ENCODE data around the gene ZNF771.
A peak's percentile ranks its signal among the peaks of the same experiment; 100 is the strongest.
"Not testable (repeated sequence)": the region's sequence is repeated elsewhere in the genome, so short reads cannot be mapped to it uniquely, and the experiment has no call there.

Gene ZNF771

GRCh38 chr16:30376461-30376902 is 30.9 kb upstream of the ZNF771 start:
- no peak for DNase-seq (ENCODE audit: low spot score)

- DNase-seq (ENCODE audit: low spot score), result no peak
Measured at GRCh38 chr16:30377050-30377811, 30.2 kb upstream of the ZNF771 start.

GRCh38 chr16:30377812-30378235 is 29.6 kb upstream of the ZNF771 start:
- DNase-seq (ENCODE audit: low spot score), result peak; percentile 84

- peak; percentile 99 for DNase-seq (ENCODE audit: low spot score)
Measured at GRCh38 chr16:30378236-30379157, 28.9 kb upstream of the ZNF771 start.

- no peak for DNase-seq (ENCODE audit: low spot score)
Measured at GRCh38 chr16:30379158-30379783, 28.1 kb upstream of the ZNF771 start.

- DNase-seq (ENCODE audit: low spot score), result no peak
Measured at GRCh38 chr16:30380072-30380802, 27.2 kb upstream of the ZNF771 start.

- no peak for DNase-seq (ENCODE audit: low spot score)
Measured at GRCh38 chr16:30380803-30381208, 26.6 kb upstream of the ZNF771 start.

GRCh38 chr16:30381291-30382041 is 25.9 kb upstream of the ZNF771 start:
- no peak for DNase-seq (ENCODE audit: low spot score)

GRCh38 chr16:30382111-30382881 is 25.1 kb upstream of the ZNF771 start, which contains the start of gene SEPTIN1:
Gene SEPTIN1, minus strand, starts transcription at chr16:30382561. Its CDS starts 19 bp downstream, at chr16:30382542.
- DNase-seq (ENCODE audit: low spot score), result no peak

- no peak for DNase-seq (ENCODE audit: low spot score)
Measured at GRCh38 chr16:30383521-30383920, 23.9 kb upstream of the ZNF771 start.

GRCh38 chr16:30394592-30395154 is 12.7 kb upstream of the ZNF771 start:
- DNase-seq (ENCODE audit: low spot score), result peak; percentile 40

GRCh38 chr16:30395155-30395991 is 12.0 kb upstream of the ZNF771 start, which contains the start of gene ZNF48:
Gene ZNF48, plus strand, starts transcription at chr16:30395420. Its CDS starts 375 bp downstream, at chr16:30395795.
- DNase-seq (ENCODE audit: low spot score), result peak; percentile 94

GRCh38 chr16:30395992-30396585 is 11.3 kb upstream of the ZNF771 start:
- DNase-seq (ENCODE audit: low spot score), result no peak

- DNase-seq (ENCODE audit: low spot score), result not testable (repeated sequence)
Measured at GRCh38 chr16:30396627-30397026, 10.8 kb upstream of the ZNF771 start.

GRCh38 chr16:30397056-30397455 is 10.3 kb upstream of the ZNF771 start:
- no peak for DNase-seq (ENCODE audit: low spot score)

- DNase-seq (ENCODE audit: low spot score), result no peak
Measured at GRCh38 chr16:30397776-30398660, 9.4 kb upstream of the ZNF771 start.

All from AG20443 (cell line).